Right renal cortex interstitium (tissue), 3 donors: ENCODE data around the gene PLEKHM1. TPM values are rescaled to one million over a fixed set of nuclear protein-coding genes. Genes with fewer than 3 reads are reported as not detected.
"Not testable (repeated sequence)": the region's sequence is repeated elsewhere in the genome, so short reads cannot be mapped to it uniquely, and the experiment has no call there.

Experiments
- DNase-seq, 3 donors: peaks; one replicate each; pipeline ENCODE4 v3.0.0-alpha.2; 2013; ENCODE audit warnings: low read depth in 3 of 3, low spot score in 2 of 3
- polyA plus RNA-seq, 3 donors: library from polyadenylated mRNA; unstranded; fragments of 120-200 nt; gene quantifications; one replicate each; pipeline ENCODE4 v1.2.1, GENCODE V29; 2013; ENCODE audit not compliant: insufficient read length in 3 of 3

The PLEKHM1 gene
- 10 to 100 TPM; 10.4 to 11.6 (median 11.5) TPM for polyA plus RNA-seq

DNA sequence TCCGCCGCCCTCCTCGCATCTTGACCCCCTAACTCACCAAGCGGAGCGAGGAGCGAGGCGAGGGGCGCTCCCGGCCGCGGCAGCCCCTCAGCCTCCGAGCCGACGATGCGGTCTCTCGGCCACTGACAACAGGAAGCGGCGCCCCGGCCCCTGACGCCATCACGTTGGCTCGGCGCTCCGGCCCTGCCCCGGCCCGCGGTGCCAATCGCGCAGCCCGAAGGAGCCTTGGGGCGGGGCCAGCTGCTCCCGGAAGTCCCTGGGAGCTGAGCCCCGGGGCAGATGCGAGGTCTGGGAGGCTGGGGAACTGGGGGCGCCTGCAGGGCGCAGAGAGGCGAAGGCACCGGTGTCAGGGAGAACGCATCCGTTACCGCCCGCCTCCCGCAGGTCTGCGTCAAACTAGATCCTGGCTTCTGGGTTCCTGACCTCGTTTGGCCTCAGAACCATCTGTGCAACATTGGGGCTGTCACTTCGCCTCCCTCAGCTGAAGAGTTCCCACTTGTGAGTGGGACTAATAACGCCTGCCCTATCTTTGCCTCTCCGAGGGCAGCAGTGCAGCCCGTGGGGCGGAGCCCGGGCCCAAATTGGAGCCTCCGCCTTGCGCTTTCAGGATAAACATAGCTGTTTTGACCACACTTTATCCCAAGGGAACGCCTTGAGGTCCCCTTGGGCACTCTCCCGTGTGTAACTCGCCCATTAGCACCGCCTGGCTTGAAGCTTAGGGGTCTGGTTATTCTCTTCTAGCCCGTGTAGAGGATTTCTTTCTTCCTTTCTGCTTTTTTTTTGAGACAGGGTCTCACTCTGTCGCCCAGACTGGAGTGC is at the start of gene PLEKHM1:
Gene PLEKHM1 (minus strand): TSS at position 107 of the 819 bp plus-strand sequence. CDS start 8,237 bp downstream, outside the sequence.
- peak in 1 of 3 donors; percentile 38 for DNase-seq

DNA sequence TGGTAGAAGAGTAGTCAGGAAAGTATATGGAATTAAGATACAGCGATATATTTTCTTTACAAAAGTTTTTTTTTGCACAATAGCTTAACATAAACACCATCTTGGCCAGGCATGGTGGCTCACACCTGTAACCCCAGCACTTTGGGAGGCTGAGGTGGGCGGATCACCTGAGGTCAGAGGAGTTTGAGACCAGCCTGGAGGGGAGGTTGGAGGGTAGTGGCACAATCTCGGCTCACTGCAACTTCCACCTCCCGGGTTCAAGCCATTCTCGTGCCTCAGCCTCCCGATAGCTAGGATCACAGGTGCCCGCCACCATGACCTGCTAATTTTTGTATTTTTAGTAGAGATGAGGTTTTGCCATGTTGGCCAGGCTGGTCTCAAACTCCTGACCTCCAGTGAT is 47.6 kb upstream of the PLEKHM1 start:
- DNase-seq, result not testable (repeated sequence)

DNA sequence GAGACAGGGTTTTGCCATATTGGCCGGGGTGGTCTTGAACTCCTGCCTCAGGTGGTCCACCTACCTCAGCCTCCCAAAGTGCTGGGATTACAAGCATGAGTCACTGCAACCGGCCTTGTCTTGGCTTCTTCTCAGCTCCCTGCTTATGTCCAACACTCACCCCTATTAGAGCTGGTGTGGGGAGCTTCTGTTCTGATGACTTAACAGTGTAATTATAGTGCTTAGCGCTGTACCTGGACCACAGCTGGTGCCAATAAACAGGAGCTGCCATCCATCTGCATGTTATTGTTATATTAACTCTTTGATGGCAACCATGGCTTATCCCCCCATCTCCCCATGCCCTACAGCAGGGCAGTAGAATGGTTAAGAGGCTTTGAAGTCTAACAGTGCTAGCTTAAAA is 15.6 kb upstream of the PLEKHM1 start:
- not testable (repeated sequence) for DNase-seq

DNA sequence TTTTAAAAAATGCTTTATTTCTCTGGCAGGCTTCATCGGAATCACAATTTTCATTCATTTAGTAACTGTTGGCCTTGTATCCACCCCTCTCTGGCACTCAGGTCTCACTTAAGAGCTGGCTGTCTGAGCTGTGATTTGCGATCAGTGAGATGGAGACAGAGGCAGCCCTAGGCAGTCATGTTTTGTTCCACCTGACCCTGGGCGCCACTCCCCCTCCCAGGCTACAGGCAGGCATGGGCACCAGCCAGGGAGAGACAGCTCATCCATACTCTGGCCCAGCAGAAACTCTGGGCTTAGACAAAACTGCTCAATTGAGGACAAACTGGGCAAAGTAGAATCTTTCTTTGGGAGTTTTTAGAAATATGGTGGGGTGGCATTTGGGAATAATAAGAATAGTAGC is 14.7 kb upstream of the PLEKHM1 start:
- DNase-seq, result not testable (repeated sequence)

DNA sequence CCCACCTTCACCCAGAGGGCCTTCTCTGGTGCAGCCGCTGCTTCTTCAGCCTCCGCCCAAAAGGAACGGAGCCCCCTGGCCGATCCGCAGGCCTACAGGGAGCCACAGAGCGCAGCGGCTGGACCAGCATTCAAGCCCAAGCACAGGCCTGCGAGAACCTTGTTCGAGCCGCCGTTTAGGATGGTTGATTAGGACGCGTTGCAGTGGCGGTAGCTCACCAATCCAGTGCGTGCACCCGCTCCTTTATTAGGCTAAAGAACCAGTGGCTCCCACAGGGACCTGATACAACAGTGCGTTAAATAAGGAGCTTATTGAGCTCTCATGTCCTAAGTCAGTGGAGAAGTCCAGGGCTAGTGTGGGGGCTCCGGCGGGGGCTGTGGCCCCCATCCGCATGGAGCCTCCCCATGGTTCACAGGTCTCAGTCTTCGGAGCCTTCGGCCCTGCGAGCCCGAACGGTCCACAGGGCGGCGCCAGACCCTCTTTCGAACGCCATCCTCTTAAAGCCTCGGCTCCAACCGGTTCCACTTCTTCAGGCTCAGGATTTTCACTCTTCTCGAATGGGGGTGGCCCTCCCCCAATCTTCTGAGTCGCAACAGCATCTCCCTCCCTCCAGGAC is 10.7 kb upstream of the PLEKHM1 start:
- DNase-seq, result not testable (repeated sequence)

DNA sequence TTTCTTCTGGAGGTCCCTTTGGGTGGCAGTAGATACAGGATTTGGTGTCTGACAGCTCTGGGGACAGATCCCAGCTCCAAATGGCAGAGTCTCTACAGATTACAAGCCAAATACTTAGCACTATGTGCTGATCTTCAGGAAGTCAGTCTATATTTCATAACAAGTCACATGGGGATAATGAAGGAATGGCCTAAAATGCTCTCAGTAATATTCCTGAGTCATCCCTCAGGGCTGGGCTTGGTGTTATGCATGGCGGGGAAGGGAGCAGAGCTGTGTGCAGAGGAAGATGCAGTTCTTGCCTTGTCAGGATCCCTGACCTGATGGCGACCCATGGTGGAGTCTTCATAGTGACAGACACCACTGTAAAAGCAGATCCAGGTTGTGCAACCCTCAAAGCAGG is 10.0 kb upstream of the PLEKHM1 start:
- not testable (repeated sequence) for DNase-seq

DNA sequence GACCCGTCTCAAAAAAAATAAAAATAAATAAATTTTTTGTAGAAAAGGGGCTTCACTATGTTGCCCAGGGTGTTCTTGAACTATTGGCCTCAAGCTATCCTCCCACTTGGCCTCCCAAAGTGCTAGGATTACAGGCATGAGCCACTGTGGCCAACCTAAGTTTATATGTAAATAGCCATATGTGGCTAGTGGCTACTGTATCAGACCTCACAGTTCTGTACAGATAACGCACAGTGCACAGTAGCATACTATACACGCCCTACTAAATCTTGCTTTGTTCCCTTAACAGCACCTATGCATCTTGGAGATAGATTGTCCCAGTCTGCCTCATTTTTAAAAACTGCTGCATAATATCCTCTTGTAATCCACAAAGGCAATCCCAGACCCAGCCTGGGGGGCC is 8.7 kb upstream of the PLEKHM1 start:
- not testable (repeated sequence) for DNase-seq

DNA sequence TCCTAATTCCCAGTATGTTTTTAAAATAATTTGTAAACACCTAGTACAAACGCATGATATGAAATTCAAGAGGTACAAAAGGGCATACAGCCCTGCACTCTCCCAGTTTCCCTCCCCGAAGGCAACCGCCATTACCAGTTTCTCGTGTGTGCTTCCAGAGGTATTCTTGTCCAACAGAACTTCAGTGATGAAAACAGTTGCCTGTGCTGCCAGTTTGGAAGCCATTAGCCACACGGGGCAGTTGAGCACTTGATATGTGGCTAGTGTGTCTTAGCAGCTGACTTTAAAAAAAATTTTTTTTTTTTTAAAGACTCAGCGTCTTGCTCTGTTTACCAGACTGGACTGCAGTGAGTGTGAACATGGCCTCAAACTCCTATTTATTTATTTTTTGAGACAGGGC is 7.9 kb upstream of the PLEKHM1 start:
- DNase-seq, result not testable (repeated sequence)

DNA sequence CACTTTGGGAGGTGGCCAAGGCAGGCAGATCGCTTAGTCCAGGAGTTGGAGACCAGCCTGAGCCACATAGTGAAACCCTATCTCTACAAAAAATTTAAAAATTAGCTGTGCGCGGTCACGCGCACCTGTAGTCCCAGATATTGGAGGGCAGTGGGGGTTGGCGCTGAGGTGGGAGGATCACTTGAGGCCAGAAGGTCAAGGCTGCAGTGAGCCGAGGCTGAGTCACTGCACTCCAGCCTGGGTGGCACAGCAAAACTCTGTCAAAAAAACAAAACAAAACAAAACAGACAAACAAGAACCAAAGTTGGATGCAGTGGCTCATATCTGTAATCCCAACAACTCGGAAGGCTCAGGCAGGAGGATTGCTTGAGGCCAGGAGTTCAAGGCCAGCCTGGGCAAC is 6.9 kb upstream of the PLEKHM1 start:
- not testable (repeated sequence) for DNase-seq

DNA sequence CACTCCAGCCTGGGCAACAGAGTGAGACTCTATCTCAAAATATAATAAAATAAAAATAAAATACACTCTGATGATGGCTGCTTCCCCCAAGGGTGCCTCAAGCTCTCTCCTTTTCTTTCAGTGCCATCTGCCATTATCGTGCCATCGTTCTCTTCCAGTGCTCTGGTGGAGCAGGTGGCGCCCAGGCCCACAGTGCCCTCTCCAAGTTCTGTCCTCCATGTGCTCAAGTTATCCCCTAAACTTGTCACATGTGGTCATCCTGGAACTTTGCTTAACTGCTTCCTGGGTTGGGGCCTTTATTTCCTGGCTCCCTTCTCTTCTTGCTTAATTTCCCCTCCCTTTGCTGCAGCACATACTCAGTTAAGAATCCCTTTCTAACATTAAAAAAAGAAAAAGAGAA is 6.0 kb upstream of the PLEKHM1 start:
- not testable (repeated sequence) for DNase-seq

DNA sequence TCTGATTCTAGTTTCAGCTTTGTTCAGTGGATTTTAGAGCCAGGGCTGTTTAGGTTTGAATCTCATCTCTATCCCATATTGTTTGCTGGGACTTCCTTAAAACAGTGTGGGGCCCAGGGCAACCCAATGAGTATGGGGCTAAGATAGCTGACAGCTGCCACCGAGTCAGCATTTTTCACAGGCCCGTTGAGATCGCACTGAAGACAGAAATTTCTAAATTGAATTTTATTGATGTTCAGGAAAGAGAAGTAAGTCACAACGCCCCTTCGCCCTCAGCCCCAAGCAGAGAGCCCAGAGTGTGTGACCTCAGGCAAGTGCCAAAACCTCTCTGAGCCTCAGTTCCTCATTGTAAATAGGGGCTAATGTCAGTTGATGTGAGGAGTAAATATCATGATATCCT is 4.0 kb upstream of the PLEKHM1 start:
- not testable (repeated sequence) for DNase-seq

DNA sequence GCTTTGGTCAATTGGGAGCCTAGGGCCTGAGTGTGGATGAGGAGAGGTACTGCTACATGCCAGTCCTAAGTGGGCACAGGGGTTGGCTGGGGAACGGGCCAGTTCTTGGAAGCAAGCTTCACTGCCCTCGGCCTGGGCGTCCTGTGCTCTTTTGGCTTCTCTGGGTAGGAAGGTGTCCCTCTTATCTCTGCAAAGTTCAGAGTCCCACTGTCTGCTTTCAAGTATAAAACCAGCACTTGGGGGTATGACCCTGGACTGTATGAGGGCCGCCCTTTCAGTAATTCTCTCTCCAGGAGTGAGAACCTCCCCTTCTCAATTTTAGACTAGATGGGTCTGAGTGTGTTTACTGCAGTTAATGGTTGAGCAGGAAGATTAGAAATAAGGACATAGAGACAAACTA is 1.6 kb upstream of the PLEKHM1 start:
- DNase-seq, result not testable (repeated sequence)

DNA sequence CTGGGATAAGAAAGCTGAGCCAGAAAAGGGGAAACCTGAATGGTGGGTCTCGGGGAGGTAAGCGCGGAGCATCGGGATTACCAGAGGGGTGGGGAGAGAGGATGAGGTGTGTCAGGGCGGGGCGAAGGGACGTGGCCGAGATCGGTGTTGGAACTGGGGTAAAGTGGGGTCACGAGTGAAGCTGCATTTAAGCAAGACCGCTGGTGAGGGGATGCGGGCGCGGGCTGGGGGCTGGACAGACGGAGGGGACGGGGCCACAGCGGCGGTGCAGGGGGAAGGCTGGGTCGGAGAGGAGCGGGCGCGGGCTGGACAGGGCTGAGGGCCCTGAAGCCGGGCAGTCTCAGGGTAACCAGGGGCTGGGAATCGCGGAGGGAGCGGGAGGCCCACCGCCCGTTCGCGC is 323 bp downstream of the PLEKHM1 start:
- DNase-seq, result not testable (repeated sequence)

DNA sequence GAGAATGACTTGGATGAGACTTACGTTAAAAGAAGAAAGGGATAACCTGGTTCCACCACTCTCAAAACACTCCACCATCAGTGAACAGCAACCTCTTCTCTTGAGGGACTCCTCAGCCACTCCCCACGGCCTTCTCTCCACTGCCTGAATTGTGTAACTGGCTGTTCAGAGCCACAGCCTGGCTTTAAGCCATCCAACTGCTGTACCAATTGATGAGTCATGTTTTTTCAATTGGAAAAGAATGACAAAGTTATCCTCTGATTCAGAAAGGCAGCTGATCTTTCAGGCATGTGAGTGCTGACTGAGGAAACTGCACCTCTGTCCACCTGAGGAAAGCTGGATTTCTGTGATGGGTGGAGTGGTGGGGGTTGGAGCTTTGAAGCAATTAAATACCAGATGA is 2.8 kb downstream of the PLEKHM1 start:
- not testable (repeated sequence) for DNase-seq

DNA sequence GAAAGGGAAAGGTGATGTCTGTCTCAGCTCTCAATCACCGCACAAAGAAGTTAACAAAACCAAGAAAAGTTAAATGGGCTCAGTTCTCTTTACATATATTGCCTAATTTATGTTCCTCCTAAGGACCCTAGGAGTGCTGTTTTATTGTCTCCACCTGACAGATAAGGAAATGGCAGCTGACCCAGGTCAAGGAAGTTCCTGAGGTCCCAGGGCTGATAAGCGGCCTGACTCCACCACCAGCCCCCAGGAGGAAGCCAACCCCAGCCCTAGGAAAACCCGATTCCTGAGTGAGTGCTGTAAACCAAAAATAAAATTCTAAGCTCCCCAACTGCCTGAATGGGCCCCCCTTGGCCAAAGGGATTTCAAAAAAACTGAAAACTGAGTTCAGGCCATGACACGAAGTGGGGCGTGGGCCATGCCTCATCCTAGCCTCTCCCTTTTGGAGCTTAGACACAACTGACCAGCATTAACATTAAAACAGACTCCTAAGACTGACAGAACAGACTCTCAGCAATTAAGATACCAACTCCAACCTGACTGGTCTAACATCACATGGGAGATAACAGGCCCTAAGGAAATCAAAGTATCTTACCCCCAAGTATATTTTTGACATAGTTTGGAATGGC is 6.8 kb downstream of the PLEKHM1 start:
- not testable (repeated sequence) for DNase-seq

DNA sequence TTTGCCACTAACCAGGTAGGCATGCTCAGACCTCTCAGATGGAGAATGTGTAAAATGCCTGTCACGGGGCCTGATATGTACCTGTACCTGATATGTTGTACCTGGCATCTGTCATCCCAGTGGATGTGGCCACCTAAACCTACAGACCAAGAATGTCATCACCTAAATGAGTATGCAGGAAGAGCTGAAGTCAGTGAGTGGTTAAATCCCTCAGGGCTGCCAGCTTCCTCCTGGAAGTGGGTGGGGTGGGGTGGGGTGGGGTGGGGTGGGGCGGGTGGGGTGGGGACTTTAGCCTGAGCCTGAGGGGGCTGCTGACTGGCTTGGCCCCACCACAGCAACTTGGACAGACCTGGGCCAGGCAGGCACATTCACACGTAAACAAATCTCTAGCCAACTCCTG is 7.3 kb downstream of the PLEKHM1 start:
- DNase-seq, result not testable (repeated sequence)

DNA sequence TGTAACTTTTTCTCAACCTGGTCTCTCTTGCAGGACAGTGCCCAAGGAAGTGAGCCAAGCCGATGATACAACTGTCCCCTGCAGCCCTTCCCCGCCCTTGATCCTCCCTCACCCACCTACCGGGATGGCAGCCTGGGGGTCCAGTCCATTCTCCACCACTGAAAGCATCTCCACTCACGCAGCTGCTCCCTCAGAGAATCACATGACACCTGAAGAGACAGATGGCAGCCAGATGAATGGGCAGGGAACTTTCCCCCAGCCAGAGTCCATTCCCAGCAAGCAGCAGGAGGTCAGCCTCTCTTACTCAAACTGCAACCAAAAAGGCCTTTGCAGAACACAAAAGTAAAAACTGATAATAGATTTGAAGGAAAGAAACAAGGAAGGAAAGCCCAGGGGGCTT is 8.2 kb downstream of the PLEKHM1 start:
- DNase-seq, result not testable (repeated sequence)

DNA sequence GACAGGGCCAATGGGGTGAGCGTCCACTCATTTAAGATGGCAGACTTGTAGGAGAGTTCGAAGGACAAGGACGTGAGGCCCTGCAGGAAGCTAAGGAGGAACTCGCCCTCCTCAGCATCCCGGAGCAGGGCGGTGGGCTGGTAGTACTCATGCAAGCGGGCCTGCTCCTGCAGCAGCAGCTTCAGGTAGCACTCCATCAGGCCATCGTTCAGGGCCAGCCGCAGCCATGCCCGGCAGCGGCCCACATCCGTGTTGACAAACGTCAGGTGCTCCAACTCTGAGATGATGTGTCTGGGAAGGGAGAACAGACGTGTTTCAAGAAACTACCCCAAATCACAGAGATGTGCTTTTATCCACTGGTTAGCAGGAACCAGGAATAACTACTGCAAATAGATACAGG is 15.1 kb downstream of the PLEKHM1 start:
- DNase-seq, result not testable (repeated sequence)

DNA sequence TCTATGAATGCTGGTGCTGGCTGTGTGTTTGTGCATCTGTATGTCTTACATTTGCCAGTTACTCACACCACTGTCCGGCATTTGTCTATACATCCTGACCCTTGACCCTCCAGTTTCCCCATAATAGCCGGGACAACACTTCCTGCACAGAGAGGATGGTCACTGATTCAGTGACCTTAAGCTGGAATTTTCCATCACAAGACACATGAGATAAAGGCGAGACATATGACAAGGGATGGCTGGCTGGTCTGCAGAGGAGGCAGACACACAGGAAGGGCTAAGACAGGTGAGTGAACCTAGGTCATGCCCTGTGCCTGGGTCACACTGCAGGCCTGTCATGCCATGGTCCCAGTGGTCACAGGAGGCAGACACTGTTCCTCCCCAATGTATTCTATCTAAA is 18.3 kb downstream of the PLEKHM1 start:
- DNase-seq, result not testable (repeated sequence)

DNA sequence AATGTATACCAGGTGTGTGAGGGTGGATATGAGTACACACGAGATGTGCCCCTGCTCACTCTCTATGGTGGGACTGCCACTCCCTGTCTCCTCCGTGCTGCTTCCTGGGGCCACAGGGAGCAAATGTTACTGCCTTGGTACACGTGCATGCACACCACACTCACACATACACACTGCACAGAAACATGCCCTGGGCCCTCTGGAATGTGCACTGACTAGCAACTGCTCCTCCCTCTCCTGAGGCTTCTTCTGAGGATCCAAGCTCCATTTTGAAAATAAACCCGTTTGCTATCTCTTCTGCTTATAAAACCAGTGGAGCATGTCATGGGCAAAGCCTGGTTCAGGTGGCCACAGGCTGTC is 21.3 kb downstream of the PLEKHM1 start:
- not testable (repeated sequence) for DNase-seq
